Sigmoid colon (tissue), 4 donors: ENCODE data around the gene WDR1.
A peak's percentile ranks its signal among the peaks of the same experiment; 100 is the strongest.

Experiments used
- EP300 ChIP-seq, 4 donors: sonication (generic); formaldehyde crosslinking; IDR thresholded peaks; one replicate each; pipeline ENCODE4 v1.6.1; 2017; ENCODE audit warnings: antibody characterized with exemption in 4 of 4
- POLR2A ChIP-seq, 2 donors: fragments of 450-650 bp; IDR thresholded peaks; one replicate each; pipeline ENCODE4 v1.6.1; 2016; ENCODE audit warnings: antibody characterized with exemption in 2 of 2, mild to moderate bottlenecking in 2 of 2, moderate library complexity in 2 of 2
- POLR2AphosphoS5 ChIP-seq, 4 donors: sonication (generic); formaldehyde crosslinking; IDR thresholded peaks; one replicate each; pipeline ENCODE4 v1.6.1; 2017; ENCODE audit warnings: antibody characterized with exemption in 4 of 4
- TF ChIP-seq, protein P1 (sequence below), 4 experiments: fragments of 450-650 bp in 3 of 4; fragments of 200-600 bp in 1 of 4; IDR thresholded peaks; one replicate each; pipeline ENCODE4 v1.5.1; 2016 to 2019; ENCODE audit warnings: antibody characterized with exemption in 4 of 4, mild to moderate bottlenecking in 3 of 4, moderate library complexity in 2 of 4

DNA sequence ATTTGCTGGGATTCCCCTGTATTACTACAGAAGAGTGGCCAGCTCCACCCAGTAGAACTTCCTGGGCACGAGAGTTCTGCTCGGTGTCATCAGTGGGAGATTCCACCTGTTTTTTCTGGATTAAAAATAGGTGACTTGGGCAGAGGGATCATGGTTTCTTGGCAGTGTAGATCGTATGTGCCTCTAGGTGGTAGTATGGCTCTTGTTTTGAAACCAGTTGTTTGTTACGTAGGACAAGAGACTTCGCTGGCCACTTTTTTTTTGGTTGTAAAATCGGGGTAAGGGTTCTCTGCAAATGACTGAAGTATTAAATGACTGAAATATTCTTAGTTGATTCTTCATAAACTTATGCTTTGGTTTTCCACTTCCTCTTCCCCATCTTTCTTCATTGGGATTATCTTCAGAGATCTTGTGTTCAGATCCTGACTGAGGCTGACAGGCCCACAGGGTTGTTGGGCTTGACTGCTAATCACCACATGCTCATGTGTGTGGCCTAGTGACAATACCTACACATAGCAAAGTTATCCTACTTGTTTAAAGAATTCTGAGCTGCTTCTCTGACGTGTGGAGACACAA is 43.8 kb upstream of the WDR1 start:
- TF ChIP-seq, protein P1, sequence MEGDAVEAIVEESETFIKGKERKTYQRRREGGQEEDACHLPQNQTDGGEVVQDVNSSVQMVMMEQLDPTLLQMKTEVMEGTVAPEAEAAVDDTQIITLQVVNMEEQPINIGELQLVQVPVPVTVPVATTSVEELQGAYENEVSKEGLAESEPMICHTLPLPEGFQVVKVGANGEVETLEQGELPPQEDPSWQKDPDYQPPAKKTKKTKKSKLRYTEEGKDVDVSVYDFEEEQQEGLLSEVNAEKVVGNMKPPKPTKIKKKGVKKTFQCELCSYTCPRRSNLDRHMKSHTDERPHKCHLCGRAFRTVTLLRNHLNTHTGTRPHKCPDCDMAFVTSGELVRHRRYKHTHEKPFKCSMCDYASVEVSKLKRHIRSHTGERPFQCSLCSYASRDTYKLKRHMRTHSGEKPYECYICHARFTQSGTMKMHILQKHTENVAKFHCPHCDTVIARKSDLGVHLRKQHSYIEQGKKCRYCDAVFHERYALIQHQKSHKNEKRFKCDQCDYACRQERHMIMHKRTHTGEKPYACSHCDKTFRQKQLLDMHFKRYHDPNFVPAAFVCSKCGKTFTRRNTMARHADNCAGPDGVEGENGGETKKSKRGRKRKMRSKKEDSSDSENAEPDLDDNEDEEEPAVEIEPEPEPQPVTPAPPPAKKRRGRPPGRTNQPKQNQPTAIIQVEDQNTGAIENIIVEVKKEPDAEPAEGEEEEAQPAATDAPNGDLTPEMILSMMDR (IDR thresholded peaks at IDR 0.05) = peak in 2 of 4 experiments; percentile 12 to 22
- TF ChIP-seq EP300 (IDR thresholded peaks at IDR 0.05) (no peak), POLR2AphosphoS5 (IDR thresholded peaks at IDR 0.05) (no peak), POLR2A (IDR thresholded peaks at IDR 0.05) (no peak)
